CD4-positive, alpha-beta T cell (primary cell): Measurements from ENCODE around the gene EHBP1L1. TPM values are rescaled to one million over a fixed set of nuclear protein-coding genes. Genes with fewer than 3 reads are reported as not detected.
A peak's percentile ranks its signal among the peaks of the same experiment; 100 is the strongest.

Source experiments
- ATAC-seq: fragments of 200-7000 bp; cut with Tn5 transposase; one replicate; pipeline ENCODE4 v1.10.0; 2022; ENCODE audit warnings: mild to moderate bottlenecking; ENCODE audit not compliant: poor library complexity
- CTCF ChIA-PET: fragments of 350-600 bp; sonication (Branson Sonifier 250); formaldehyde crosslinking; loops from one replicate; lab custom pipeline; 2021; ENCODE audit warnings: antibody characterized with exemption, inconsistent platforms; lab: Charles Lee
- POLR2A ChIA-PET: fragments of 350-600 bp; sonication (Branson Sonifier 250); formaldehyde crosslinking; loops from one replicate; lab custom pipeline; 2021; ENCODE audit warnings: antibody characterized with exemption, inconsistent platforms; lab: Charles Lee
- DNase-seq, 14 experiments: peaks; one replicate each; pipeline ENCODE4 v3.0.0-alpha.2; 2013 to 2020; ENCODE audit warnings: mixed read lengths in 2 of 14
- H3K27ac ChIP-seq, 2 donors: one replicate each; pipeline versions ENCODE4 v1.5.1 to v1.7.0; 2013; ENCODE audit warnings: low read length in 2 of 2, low read depth in 1 of 2, mild to moderate bottlenecking in 1 of 2
- H3K27me3 ChIP-seq, 2 experiments: 1 replicate in 1 of 2; 2 replicates in 1 of 2; pipeline versions ENCODE4 v1.6.1 to v1.7.0; 2013; ENCODE audit warnings: low read length in 2 of 2, control low read depth in 1 of 2, mild to moderate bottlenecking in 1 of 2, moderate library complexity in 1 of 2; ENCODE audit not compliant: insufficient read depth in 2 of 2, control insufficient read depth in 1 of 2
- H3K36me3 ChIP-seq: one replicate; pipeline ENCODE4 v1.6.1; 2013; ENCODE audit warnings: low read length, control low read depth; ENCODE audit not compliant: insufficient read depth
- H3K4me1 ChIP-seq: one replicate; pipeline ENCODE4 v1.6.1; 2013; ENCODE audit warnings: low read length, control low read depth; ENCODE audit not compliant: insufficient read depth
- H3K4me3 ChIP-seq: one replicate; pipeline ENCODE4 v1.5.1; 2013; ENCODE audit warnings: mild to moderate bottlenecking, low read length, moderate library complexity
- H3K9me3 ChIP-seq, 2 experiments: 1 replicate in 1 of 2; 2 replicates in 1 of 2; pipeline versions ENCODE4 v1.6.1 to v1.7.0; 2013; ENCODE audit warnings: low read length in 2 of 2, mild to moderate bottlenecking in 2 of 2, control low read depth in 1 of 2, moderate library complexity in 1 of 2; ENCODE audit not compliant: control insufficient read depth in 1 of 2, insufficient read depth in 1 of 2
- H3K27ac Mint-ChIP-seq: one replicate; pipeline ENCODE4 v1.8.0; 2020; ENCODE audit warnings: mixed read lengths
- H3K27me3 Mint-ChIP-seq: one replicate; pipeline ENCODE4 v1.8.0; 2021; ENCODE audit warnings: mixed read lengths
- H3K36me3 Mint-ChIP-seq: one replicate; pipeline ENCODE4 v1.8.0; 2021; ENCODE audit warnings: low read depth, mixed read lengths
- H3K4me1 Mint-ChIP-seq: one replicate; pipeline ENCODE4 v1.8.0; 2021; ENCODE audit warnings: low read depth, mixed read lengths
- H3K4me3 Mint-ChIP-seq: one replicate; pipeline ENCODE4 v1.8.0; 2020; ENCODE audit warnings: mild to moderate bottlenecking, mixed read lengths
- H3K9me3 Mint-ChIP-seq: one replicate; pipeline ENCODE4 v1.8.0; 2020; ENCODE audit warnings: mixed read lengths
- CTCF ChIP-seq: fragments of 200-600 bp; IDR thresholded peaks from one replicate; pipeline ENCODE4 v1.8.0; 2022; ENCODE audit warnings: antibody characterized with exemption, mild to moderate bottlenecking
- intact Hi-C, 2 experiments: fragments of 100-400 bp; cut with DNase I in 1 of 2; cut with micrococcal nuclease in 1 of 2; formaldehyde crosslinking; loops; one replicate each; pipeline versions ENCODE4 v1.15.1 to v1.9.0; 2023 to 2025; cut with DNase I, micrococcal nuclease
- total RNA-seq, 174 experiments: library from RNA in 2 of 174; stranded (reverse) in 2 of 174; gene quantifications; one replicate each; pipeline ENCODE4 v1.2.3 and lab custom pipeline; 2021 to 2026

Gene EHBP1L1
- total RNA-seq, 2 experiments from 2014 or later, result 82.6 to 88.5 TPM

DNA sequence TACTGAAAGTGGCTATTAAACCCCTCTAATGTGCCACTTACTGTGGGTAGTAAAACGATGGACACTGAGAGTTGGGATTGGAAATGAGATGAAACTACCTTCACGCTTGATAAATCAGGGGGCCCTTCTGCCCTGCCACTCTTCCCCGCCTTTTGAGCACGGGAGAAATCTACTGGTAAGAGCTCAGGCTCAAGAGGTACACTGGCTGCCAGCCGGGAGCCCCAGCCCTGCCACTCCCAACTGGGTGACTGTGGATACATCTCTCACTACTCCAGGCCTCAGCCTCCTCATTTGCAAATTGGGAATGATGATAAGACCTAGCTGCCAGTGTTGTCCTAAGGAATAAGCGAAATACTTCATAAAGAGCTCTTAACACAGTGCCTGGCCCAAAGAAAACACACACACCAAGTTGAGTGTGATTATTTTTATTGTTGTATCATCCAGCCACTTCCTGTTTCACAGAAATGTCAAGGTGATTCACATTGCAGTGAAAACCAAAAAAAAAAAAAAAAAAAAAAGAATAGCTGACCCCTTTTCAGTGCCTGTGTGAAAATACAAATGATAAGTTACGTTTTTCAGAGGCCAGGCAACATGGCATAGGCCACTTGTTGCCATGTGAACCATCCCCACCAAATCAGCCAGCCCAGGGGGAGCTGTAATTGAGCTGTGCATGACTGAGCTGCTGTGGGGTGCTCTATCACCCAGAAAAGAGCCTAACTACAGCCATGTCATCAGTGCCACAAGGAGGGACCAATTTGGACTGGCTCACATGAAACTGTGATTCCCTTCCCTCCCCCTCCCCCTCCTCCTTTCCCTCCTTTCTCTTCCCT lies 10.0 kb upstream of the EHBP1L1 start:
- Histone ChIP-seq H3K36me3 (peaks cover 7% of the 10 kb centered on the region), H3K4me3 (peak overlapping the region; percentile 25), H3K27ac (peak overlapping the region; percentile 82 to 88), H3K4me1 (peaks cover 85% of the 10 kb centered on the region), H3K27me3 (no peaks in the 10 kb centered on the region), H3K9me3 (no peaks in the 10 kb centered on the region)
- intact Hi-C loops, result no loop called here
- Mint-ChIP-seq H3K4me3 (peak overlapping the region; percentile 82), H3K9me3 (no peaks in the 10 kb centered on the region), H3K4me1 (peaks cover 69% of the 10 kb centered on the region), H3K36me3 (peaks cover 30% of the 10 kb centered on the region), H3K27me3 (no peaks in the 10 kb centered on the region), H3K27ac (peak overlapping the region; percentile 98)
- TF ChIP-seq CTCF, result no peak
- ATAC-seq, result no peak
- POLR2A ChIA-PET, result interaction anchor here (0.6 to 3.6 kb wide), 15 partner anchors 9 to 753 kb away, joined by 3 to 22 read pairs (median 7); partner anchors contain the start of genes EHBP1L1, MALAT1, MUS81 and PCNX3
- CTCF ChIA-PET, result interaction anchor here (0.8 to 3.1 kb wide), 6 partner anchors 9 to 25 kb away, joined by 3 to 30 read pairs (median 5); no protein-coding TSS in a partner anchor
- DNase-seq, result peak in 5 of 14 experiments; percentile 36 to 78 (median 68)

GRCh38 chr11:65569164-65569972 lies 6.5 kb upstream of the EHBP1L1 start:
- Mint-ChIP-seq H3K4me1 (peaks cover 85% of the 10 kb centered on the region), H3K36me3 (peaks cover 42% of the 10 kb centered on the region), H3K4me3 (peak overlapping the region; percentile 100), H3K9me3 (no peaks in the 10 kb centered on the region), H3K27me3 (no peaks in the 10 kb centered on the region), H3K27ac (peak overlapping the region; percentile 98)
- Histone ChIP-seq H3K4me3 (peak overlapping the region; percentile 89), H3K9me3 (no peaks in the 10 kb centered on the region), H3K27me3 (no peaks in the 10 kb centered on the region), H3K4me1 (peaks cover 89% of the 10 kb centered on the region), H3K36me3 (peaks cover 19% of the 10 kb centered on the region), H3K27ac (peak overlapping the region; percentile 99 to 100)
- intact Hi-C loops, result loop anchor here in 1 of 2 experiments (2.0 kb wide), 1 partner anchor 17 kb away; no protein-coding TSS in a partner anchor
- ChIA-PET CTCF (interaction anchor here (0.9 to 4.4 kb wide), 6 partner anchors 9 to 29 kb away, joined by 3 to 64 read pairs (median 5); partner anchors contain the start of gene LTBP3), POLR2A (interaction anchor here (0.7 to 5.5 kb wide), 23 partner anchors 8 to 825 kb away, joined by 3 to 92 read pairs (median 6); partner anchors contain the start of genes CFL1, LTBP3, MALAT1 and MAP3K11)
- TF ChIP-seq CTCF, result no peak
- DNase-seq (peak in 1 of 14 experiments; percentile 44), ATAC-seq (peak; percentile 33)
